ENCODE results near the gene NUP214. TPM values are rescaled to one million over a fixed set of nuclear protein-coding genes. Genes with fewer than 3 reads are reported as not detected.
"Not testable (repeated sequence)": the region's sequence is repeated elsewhere in the genome, so short reads cannot be mapped to it uniquely, and the experiment has no call there.

NUP214 gene
- total RNA-seq, 2 experiments from 2014 or later, result 40.2 to 41.1 TPM

DNA sequence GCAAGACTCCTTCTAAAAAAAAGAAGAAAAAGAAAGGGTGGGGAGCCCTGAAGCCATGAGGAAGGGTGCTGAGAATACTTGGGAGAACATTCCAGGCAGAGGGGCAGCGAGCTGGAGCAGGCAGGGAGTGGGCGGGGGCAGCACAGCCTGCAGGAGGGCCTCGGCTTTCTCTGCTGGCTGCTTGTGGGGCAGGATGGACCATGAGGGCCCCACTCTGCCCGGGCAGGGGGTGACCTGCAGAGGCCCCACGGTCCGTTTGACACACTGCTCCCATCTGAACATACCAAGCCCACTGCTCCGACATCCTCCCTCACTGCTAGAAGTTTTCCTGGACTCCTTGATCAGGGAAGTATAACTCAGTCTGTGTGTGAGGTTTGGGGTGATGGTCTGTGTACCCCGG is 11.7 kb upstream of the NUP214 start:
- Mint-ChIP-seq H3K36me3 (ENCODE audit: low read depth) (no peaks in the 10 kb centered on the region), H3K4me1 (ENCODE audit: low read depth) (no peaks in the 10 kb centered on the region), H3K9me3 (no peaks in the 10 kb centered on the region), H3K27ac (no peak overlapping the region), H3K27me3 (ENCODE audit: low read depth) (peaks cover 2% of the 10 kb centered on the region), H3K4me3 (no peak overlapping the region)
- intact Hi-C loops (cut with micrococcal nuclease), result no loop called here
- DNase-seq, result no peak
- CTCF ChIA-PET, result no interaction called here

DNA sequence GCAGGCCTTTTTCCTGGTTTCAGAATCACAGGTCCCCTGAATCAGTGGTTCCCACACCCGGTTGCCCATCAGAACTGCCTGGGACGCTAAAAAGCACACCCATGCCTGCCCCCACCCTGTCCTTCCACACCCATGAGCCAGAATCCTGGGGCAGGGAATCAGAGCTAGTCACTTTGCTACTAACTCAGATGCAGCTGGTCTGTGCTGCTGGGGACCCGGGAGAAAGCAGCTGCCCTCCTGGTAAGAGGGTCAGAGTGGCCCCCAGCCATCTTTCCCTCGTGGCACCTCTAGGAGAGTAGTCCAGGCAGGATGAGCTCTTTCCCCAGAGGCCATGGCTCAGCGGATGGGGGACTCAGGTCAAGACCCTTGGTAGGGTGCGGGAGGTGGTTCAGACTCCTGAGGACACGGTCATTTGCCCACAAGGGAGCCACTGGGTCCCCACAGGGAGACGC is 11.3 kb upstream of the NUP214 start:
- Mint-ChIP-seq H3K36me3 (ENCODE audit: low read depth) (no peaks in the 10 kb centered on the region), H3K27ac (no peak overlapping the region)

DNA sequence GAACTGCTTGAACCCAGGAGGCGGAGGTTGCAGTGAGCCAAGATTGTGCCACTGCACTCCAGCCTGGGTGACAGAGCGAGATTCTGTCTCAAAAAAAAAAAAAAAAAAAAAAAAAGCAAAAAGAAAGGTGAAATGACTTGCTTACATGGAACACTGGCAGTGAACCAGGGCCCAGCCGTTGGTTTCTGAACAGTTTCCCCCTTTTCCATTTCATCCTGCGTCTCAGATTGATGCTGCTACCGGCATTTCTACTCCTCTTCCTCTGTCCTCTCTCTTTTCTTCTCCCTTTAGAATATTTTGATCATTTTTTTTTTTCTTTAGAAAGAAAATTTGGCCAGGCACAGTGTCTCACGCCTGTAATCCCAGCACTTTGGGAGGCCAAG is 10.0 kb upstream of the NUP214 start:
- H3K4me3 Mint-ChIP-seq; H3K27me3 Mint-ChIP-seq (ENCODE audit: low read depth); intact Hi-C loops (cut with micrococcal nuclease); H3K4me1 Mint-ChIP-seq (ENCODE audit: low read depth); H3K27ac Mint-ChIP-seq; H3K36me3 Mint-ChIP-seq (ENCODE audit: low read depth); DNase-seq; CTCF ChIA-PET; H3K9me3 Mint-ChIP-seq: not testable (repeated sequence)

More for the DNA sequence above, 11.3 kb upstream of the NUP214 start:
- Mint-ChIP-seq H3K27me3 (ENCODE audit: low read depth) (peaks cover 2% of the 10 kb centered on the region), H3K9me3 (no peaks in the 10 kb centered on the region), H3K4me3 (no peak overlapping the region), H3K4me1 (ENCODE audit: low read depth) (no peaks in the 10 kb centered on the region)
- intact Hi-C loops (cut with micrococcal nuclease), result no loop called here
- CTCF ChIA-PET, result no interaction called here
- DNase-seq, result no peak

DNA sequence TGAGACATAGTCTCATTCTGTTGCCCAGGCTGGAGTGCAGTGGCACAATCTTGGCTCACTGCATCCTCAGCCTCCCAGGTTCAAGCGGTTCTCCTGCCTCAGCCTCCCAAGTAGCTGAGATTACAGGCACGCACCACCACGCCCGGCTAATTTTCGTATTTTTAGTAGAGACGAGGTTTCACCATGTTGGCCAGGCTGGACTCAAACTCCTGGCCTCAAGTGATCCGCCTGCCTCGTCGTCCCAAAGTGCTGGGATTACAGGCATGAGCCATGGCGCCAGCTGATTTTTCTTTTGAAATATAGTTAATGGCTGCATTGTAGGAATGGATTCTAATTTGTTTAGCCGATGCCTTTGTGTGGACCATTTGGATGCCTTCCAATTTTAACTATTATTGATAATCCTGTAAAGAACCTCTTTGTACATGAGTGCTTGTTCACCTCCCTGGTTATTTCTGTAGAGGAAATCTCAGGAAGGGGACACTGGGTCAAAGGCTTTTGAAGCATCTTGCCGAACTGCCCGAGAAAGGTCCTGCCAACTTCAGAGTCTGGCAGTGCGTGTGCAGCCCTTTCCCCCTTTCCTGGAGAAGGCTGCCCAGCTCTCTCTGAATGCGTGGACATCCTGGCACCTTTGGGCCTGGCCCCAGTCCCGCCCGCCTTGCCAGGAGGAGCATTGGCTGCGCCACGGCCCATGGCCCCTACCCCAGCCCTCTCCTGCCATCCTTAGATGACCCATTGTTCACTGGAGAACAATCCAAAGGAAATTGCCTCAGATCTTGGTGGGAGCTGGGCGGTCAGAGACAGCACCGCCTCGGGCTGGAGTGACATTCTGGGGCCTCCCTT is 8.9 kb upstream of the NUP214 start:
- peaks cover 2% of the 10 kb centered on the region for H3K27me3 Mint-ChIP-seq (ENCODE audit: low read depth)
- no peak overlapping the region for H3K27ac Mint-ChIP-seq
- H3K4me1 Mint-ChIP-seq (ENCODE audit: low read depth), result no peaks in the 10 kb centered on the region
- H3K36me3 Mint-ChIP-seq (ENCODE audit: low read depth), result no peaks in the 10 kb centered on the region
- DNase-seq, result no peak
- CTCF ChIA-PET, result no interaction called here
- intact Hi-C loops (cut with micrococcal nuclease), result no loop called here
- H3K9me3 Mint-ChIP-seq, result no peaks in the 10 kb centered on the region
- no peak overlapping the region for H3K4me3 Mint-ChIP-seq

DNA sequence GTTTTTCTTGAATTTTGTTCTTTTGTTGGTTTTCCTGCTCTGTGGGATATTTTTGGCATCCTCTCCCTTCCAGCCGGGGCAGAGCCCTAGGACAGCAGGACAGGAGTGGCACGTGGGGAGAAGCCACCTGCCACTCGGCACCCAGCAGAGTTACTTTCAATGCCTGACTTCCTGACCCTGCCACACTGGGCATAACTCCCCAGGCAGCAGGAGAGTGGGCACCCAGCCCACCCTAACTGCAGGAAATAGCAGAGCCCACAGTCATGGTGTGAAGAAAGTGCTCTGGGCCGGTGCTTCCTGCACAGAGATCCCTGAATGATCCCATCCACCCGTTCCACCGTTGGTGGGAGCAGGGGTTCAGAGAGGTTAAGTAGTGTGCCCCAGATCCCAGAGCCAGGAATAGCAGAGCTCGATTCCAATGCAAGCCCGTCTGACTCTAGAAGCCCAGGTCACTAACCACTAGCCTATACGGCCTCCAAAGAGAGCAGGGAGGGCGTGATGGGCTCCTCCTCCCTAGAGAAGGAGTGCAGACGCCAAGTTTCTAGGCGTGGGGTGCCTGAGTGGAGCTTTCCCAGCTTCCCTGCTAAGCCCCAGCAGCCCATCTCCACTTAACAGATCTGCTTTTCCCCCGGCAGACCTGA is 8.1 kb upstream of the NUP214 start:
- Mint-ChIP-seq H3K27me3 (ENCODE audit: low read depth) (peaks cover 2% of the 10 kb centered on the region), H3K27ac (no peak overlapping the region), H3K9me3 (no peaks in the 10 kb centered on the region), H3K4me1 (ENCODE audit: low read depth) (no peaks in the 10 kb centered on the region), H3K36me3 (ENCODE audit: low read depth) (no peaks in the 10 kb centered on the region), H3K4me3 (no peak overlapping the region)
- intact Hi-C loops (cut with micrococcal nuclease), result no loop called here
- DNase-seq, result no peak
- CTCF ChIA-PET, result no interaction called here

DNA sequence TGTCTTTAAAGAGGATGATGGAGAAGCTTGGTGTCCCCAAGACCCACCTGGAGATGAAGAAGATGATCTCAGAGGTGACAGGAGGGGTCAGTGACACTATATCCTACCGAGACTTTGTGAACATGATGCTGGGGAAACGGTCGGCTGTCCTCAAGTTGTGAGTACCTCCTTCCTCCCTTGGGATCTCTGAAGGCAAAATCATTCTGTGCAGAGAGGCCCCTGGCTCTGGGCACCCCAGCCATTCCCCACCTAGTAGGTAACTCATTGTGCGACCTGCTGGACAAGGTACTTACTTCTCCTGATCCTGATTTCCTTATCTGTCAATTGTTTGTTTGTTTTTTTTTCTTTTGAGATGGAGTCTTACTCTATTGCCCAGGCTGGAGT is 7.6 kb upstream of the NUP214 start:
- CTCF ChIA-PET, result no interaction called here

DNA sequence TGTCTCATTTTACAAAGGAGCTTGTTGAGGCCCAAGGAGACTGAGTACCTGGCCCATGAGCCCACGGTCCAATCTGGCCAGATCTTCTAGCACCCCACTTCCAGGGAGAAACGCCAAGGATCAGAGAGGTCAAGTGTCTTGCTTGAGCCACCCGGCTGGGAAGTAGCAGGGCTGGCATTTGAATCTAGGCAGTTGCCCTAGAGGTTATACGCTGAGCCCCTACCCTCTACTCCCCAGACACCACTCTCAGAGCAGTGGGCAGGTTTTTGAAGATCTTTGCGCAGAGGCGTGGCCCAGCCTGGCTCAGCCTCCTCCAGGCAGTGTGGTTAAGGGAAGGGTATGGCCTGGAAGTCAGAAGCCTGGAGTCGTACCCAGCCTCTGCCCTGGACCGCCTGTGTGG is 5.8 kb upstream of the NUP214 start:
- no peaks in the 10 kb centered on the region for H3K9me3 Mint-ChIP-seq
- H3K4me1 Mint-ChIP-seq (ENCODE audit: low read depth), result no peaks in the 10 kb centered on the region
- no peaks in the 10 kb centered on the region for H3K36me3 Mint-ChIP-seq (ENCODE audit: low read depth)
- H3K4me3 Mint-ChIP-seq, result no peak overlapping the region
- H3K27ac Mint-ChIP-seq, result no peak overlapping the region
- DNase-seq, result no peak
- CTCF ChIA-PET, result no interaction called here
- intact Hi-C loops (cut with micrococcal nuclease), result no loop called here
- H3K27me3 Mint-ChIP-seq (ENCODE audit: low read depth), result peaks cover 2% of the 10 kb centered on the region

More for the DNA sequence above, 7.6 kb upstream of the NUP214 start:
- H3K9me3 Mint-ChIP-seq, result no peaks in the 10 kb centered on the region
- H3K36me3 Mint-ChIP-seq (ENCODE audit: low read depth), result no peaks in the 10 kb centered on the region
- H3K4me3 Mint-ChIP-seq, result no peak overlapping the region
- H3K27ac Mint-ChIP-seq, result no peak overlapping the region
- intact Hi-C loops (cut with micrococcal nuclease), result no loop called here
- DNase-seq, result no peak
- peaks cover 2% of the 10 kb centered on the region for H3K27me3 Mint-ChIP-seq (ENCODE audit: low read depth)
- no peaks in the 10 kb centered on the region for H3K4me1 Mint-ChIP-seq (ENCODE audit: low read depth)

DNA sequence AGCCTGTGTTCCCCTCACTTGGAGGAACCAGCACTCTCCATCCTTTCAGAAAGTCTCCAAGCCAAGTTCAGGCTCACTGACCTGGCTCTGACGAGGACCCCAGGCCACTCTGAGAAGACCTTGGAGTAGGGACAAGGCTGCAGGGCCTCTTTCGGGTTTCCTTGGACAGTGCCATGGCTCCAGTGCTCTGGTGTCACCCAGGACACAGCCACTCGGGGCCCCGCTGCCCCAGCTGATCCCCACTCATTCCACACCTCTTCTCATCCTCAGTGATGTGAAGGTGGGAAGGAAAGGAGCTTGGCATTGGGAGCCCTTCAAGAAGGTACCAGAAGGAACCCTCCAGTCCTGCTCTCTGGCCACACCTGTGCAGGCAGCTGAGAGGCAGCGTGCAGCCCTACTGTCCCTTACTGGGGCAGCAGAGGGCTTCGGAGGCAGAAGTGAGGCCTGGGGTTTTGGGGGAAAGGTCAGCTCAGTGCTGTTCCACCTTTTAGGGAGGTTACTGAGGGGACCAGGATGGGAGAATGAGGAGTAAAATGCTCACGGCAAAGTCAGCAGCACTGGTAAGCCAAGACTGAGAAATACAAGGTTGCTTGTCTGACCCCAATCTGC is 4.7 kb upstream of the NUP214 start:
- no peak for DNase-seq
- CTCF ChIA-PET, result no interaction called here
- Mint-ChIP-seq H3K36me3 (ENCODE audit: low read depth) (peaks cover 3% of the 10 kb centered on the region), H3K4me3 (no peak overlapping the region), H3K4me1 (ENCODE audit: low read depth) (peaks cover 5% of the 10 kb centered on the region), H3K27ac (no peak overlapping the region), H3K9me3 (no peaks in the 10 kb centered on the region), H3K27me3 (ENCODE audit: low read depth) (peaks cover 2% of the 10 kb centered on the region)
- intact Hi-C loops (cut with micrococcal nuclease), result no loop called here

DNA sequence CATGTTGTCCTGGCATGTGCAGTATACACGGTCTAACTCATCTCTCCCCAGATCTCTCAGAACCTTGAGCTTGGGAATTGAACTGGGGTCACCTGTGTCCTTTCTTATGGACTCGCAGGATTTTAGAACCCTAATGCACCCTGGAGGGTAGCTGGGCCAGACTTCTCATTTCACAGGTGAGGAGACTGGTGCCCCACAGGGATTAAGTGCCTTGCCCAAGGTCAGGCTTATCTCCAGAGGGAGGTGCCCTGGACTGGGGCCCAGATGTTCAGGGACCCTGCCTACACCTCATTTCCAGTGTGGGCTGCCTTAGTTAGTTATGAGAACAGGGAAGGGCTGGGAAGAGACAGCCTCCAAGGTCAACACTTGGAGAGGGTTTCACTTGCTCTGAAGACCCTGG is 4.0 kb upstream of the NUP214 start:
- Mint-ChIP-seq H3K9me3 (no peaks in the 10 kb centered on the region), H3K4me1 (ENCODE audit: low read depth) (peaks cover 10% of the 10 kb centered on the region), H3K27ac (no peak overlapping the region), H3K36me3 (ENCODE audit: low read depth) (peaks cover 3% of the 10 kb centered on the region), H3K27me3 (ENCODE audit: low read depth) (peaks cover 2% of the 10 kb centered on the region), H3K4me3 (no peak overlapping the region)
- intact Hi-C loops (cut with micrococcal nuclease), result no loop called here
- CTCF ChIA-PET, result no interaction called here
- DNase-seq, result no peak

DNA sequence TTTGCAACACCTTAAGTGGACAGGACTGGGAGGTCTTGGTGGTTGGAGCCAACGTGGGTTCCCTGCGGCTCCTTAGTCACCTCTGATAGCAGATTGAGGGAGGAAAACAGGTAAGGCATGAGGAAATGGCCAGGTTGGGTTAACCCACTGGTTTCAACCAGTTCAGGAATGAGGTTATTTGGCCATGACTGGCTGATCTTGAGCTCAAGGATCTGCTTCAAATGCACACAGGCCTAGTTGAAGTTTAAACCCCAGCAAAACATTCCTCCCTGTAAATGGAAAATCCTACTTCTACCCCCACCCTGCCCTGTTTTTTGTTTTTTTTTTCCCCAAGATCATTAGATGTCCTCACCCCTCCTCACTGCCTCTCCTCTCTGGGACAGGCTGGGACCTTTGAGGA is 3.2 kb upstream of the NUP214 start:
- CTCF ChIA-PET, result no interaction called here
- no peaks in the 10 kb centered on the region for H3K9me3 Mint-ChIP-seq
- no peak overlapping the region for H3K27ac Mint-ChIP-seq
- intact Hi-C loops (cut with micrococcal nuclease), result no loop called here
- H3K4me1 Mint-ChIP-seq (ENCODE audit: low read depth), result peaks cover 16% of the 10 kb centered on the region
- H3K27me3 Mint-ChIP-seq (ENCODE audit: low read depth), result peaks cover 2% of the 10 kb centered on the region
- DNase-seq, result no peak
- H3K36me3 Mint-ChIP-seq (ENCODE audit: low read depth), result peaks cover 3% of the 10 kb centered on the region
- H3K4me3 Mint-ChIP-seq, result no peak overlapping the region

DNA sequence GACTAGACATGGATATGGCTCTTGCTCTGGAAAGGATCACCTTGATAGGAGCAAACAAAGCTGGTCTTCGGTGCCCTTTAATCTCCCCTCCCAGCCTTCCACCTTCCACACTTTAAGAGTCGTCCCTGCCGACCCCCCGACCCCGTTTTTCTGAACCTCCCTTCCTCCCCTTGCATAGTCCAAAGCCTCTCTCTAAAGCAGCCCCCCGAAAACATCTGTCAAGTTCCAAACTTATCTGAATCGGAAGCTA is 423 bp upstream of the NUP214 start:
- Mint-ChIP-seq H3K9me3 (no peaks in the 10 kb centered on the region), H3K27ac (peak overlapping the region; percentile 92), H3K4me3 (peak overlapping the region; percentile 96), H3K27me3 (ENCODE audit: low read depth) (no peaks in the 10 kb centered on the region), H3K36me3 (ENCODE audit: low read depth) (peaks cover 26% of the 10 kb centered on the region), H3K4me1 (ENCODE audit: low read depth) (peaks cover 32% of the 10 kb centered on the region)
- DNase-seq, result peak; percentile 7
- intact Hi-C loops (cut with micrococcal nuclease), result loop anchor here (1.0 to 5.0 kb wide), 5 partner anchors 146 to 433 kb away; partner anchors contain the start of genes EXOSC2 and POMT1
- CTCF ChIA-PET, result interaction anchor here (0.6 to 1.0 kb wide), 2 partner anchors 68 to 79 kb away, joined by 3 to 5 read pairs; no protein-coding TSS in a partner anchor

DNA sequence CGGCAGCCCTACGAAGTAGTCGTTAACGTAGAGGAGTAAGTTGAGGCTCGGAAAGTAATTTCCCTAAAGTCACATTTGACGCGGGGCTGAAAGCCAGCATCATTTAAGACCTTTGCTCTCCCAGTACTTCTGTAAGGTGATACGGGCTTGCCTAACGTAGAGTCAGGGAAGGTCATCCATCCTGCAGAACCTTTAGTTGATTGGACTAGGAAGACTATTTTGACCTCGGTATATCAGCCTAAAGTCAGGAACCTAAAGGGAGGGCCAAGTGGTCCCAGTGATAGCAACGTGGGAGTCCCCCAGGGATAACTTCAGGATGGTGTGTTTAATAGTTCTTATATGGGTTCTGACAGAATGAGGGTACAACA is 657 bp downstream of the NUP214 start:
- CTCF ChIA-PET, result interaction anchor here (0.5 kb wide), 1 partner anchor 201 kb away, joined by 3 read pairs; no protein-coding TSS in a partner anchor
- Mint-ChIP-seq H3K4me3 (peak overlapping the region; percentile 96), H3K27me3 (ENCODE audit: low read depth) (no peaks in the 10 kb centered on the region), H3K9me3 (no peaks in the 10 kb centered on the region), H3K4me1 (ENCODE audit: low read depth) (peaks cover 36% of the 10 kb centered on the region), H3K27ac (peak overlapping the region; percentile 92), H3K36me3 (ENCODE audit: low read depth) (peaks cover 30% of the 10 kb centered on the region)
- no peak for DNase-seq
- intact Hi-C loops (cut with micrococcal nuclease), result loop anchor here (5.0 kb wide), 2 partner anchors 271 to 434 kb away; partner anchors contain the start of gene EXOSC2

DNA sequence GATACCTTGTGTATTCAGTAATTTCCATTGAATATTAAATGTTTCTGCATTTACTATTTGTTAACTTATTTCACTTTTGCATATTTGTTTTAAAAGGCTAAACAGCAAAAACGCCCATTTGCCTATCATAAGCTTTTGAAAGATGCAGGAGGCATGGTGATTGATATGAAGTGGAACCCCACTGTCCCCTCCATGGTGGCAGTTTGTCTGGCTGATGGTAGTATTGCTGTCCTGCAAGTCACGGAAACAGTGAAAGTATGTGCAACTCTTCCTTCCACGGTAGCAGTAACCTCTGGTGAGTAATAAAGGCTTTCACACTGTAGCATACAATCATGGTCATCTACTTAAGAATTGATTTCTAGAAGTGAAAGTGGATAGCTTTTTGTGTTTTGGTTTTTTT is 3.8 kb downstream of the NUP214 start:
- CTCF ChIA-PET, result no interaction called here
- Mint-ChIP-seq H3K4me3 (no peak overlapping the region), H3K27me3 (ENCODE audit: low read depth) (no peaks in the 10 kb centered on the region), H3K27ac (no peak overlapping the region), H3K9me3 (no peaks in the 10 kb centered on the region), H3K4me1 (ENCODE audit: low read depth) (peaks cover 36% of the 10 kb centered on the region), H3K36me3 (ENCODE audit: low read depth) (peaks cover 45% of the 10 kb centered on the region)
- intact Hi-C loops (cut with micrococcal nuclease), result loop anchor here (5.0 kb wide), 2 partner anchors 268 to 437 kb away; partner anchors contain the start of gene EXOSC2
- no peak for DNase-seq

All from activated naive CD4-positive, alpha-beta T cell treated with anti-CD3 and anti-CD28 coated beads for 36 hours (primary cell).